Smooth muscle cell (in vitro differentiated cells): ENCODE measurements around the gene ASPG. TPM values are rescaled to one million over a fixed set of nuclear protein-coding genes. Genes with fewer than 3 reads are reported as not detected.

Source experiments
- microRNA counts: library from miRNA; unstranded; fragments of <30 nt; microRNA quantifications from one replicate; lab custom pipeline; 2016
- microRNA-seq: library from miRNA; unstranded; fragments of <30 nt; microRNA quantifications from one replicate; pipeline ENCODE4, GENCODE V29; 2016; ENCODE audit warnings: borderline number of aligned reads
- polyA plus RNA-seq: library from polyadenylated mRNA; unstranded; fragments of >200 nt; fragmentation: Nextera tagmentation; extraction: Ambion mirVana; gene quantifications from 2 replicates; pipeline ENCODE4 v1.2.1, GENCODE V29; 2016
- small RNA-seq: library from RNA; depleted of rRNA; stranded (forward); fragments of <200 nt; gene quantifications from one replicate; pipeline ENCODE3, GENCODE V24; 2014
- total RNA-seq: library from RNA; depleted of rRNA; stranded (reverse); fragments of >200 nt; gene quantifications from 2 replicates; pipeline ENCODE4 v1.2.3, GENCODE V29; 2014

Gene ASPG
- total and polyA plus RNA-seq, 2 experiments from 2014 or later: 0.18 to 1.2 TPM

MicroRNAs encoded within 50 kb of the gene (microRNA counts, 767-probe panel; counts per million panel counts)
- 9,437 counts per million, percentile 75 among the panel's probes with 10 or more counts for microRNA hsa-miR-203 (lab: Ali Mortazavi, UCI)

Small RNAs within 50 kb of the gene (microRNA-seq; reads per million reads assigned to microRNA genes)
- not detected for gene MIR203A
- not detected for gene MIR203B

Small RNAs within 50 kb of the gene (small RNA-seq; reads per million reads assigned to genes)
- gene MIR203A: 407 reads per million, percentile 99 among the genes with 10 or more reads in this experiment

Other genes with a start within 250 kb of the ASPG start
- gene PPP1R13B, start 238.1 kb upstream of the ASPG start, total RNA-seq: 2.1 and 4.3 TPM in 2 replicates
- 2.3 and 7.1 TPM in 2 replicates for gene PPP1R13B, start 238.1 kb upstream of the ASPG start, polyA plus RNA-seq
- gene TDRD9, start 157.2 kb upstream of the ASPG start, total RNA-seq: 0.67 and 1.0 TPM in 2 replicates
- 0.44 TPM in 1 of 2 replicates, not detected in the other for gene TDRD9, start 157.2 kb upstream of the ASPG start, polyA plus RNA-seq
- gene RD3L, start 143.2 kb upstream of the ASPG start, total RNA-seq: not detected in 2 replicates
- not detected in 2 replicates for gene RD3L, start 143.2 kb upstream of the ASPG start, polyA plus RNA-seq
- gene KIF26A, start 52.9 kb downstream of the ASPG start, total RNA-seq: 4.4 and 5.9 TPM in 2 replicates
- 4.0 and 4.4 TPM in 2 replicates for gene KIF26A, start 52.9 kb downstream of the ASPG start, polyA plus RNA-seq